Skeletal muscle cell (primary cell): ENCODE data around the gene TEKT4.
"Not testable (repeated sequence)": the region's sequence is repeated elsewhere in the genome, so short reads cannot be mapped to it uniquely, and the experiment has no call there.

Source experiments
- DNase-seq: peaks from one replicate; pipeline ENCODE4 v3.0.0-alpha.2; 2010; ENCODE audit warnings: low read depth
- H3K4me3 ChIP-seq: 2 replicates; pipeline ENCODE4 v1.5.1; 2011; ENCODE audit warnings: low read depth, mild to moderate bottlenecking, control low read depth, low read length, moderate library complexity

TEKT4 gene

GRCh38 chr2:94871226-94872087 lies at the start of gene TEKT4:
Gene TEKT4, plus strand, starts transcription at chr2:94871430. Its CDS starts 150 bp downstream, at chr2:94871580.
- H3K4me3 ChIP-seq, result no peak within 1 kb of the TSS
- DNase-seq, result no peak

- not testable (repeated sequence) for DNase-seq, H3K4me3 ChIP-seq
These were observed 32.0 kb upstream of the TEKT4 start for GRCh38 chr2:94839224-94839623.

GRCh38 chr2:94856856-94857255 lies 14.4 kb upstream of the TEKT4 start:
- DNase-seq, H3K4me3 ChIP-seq: not testable (repeated sequence)

GRCh38 chr2:94857367-94858162 lies 13.7 kb upstream of the TEKT4 start:
- H3K4me3 ChIP-seq, DNase-seq: not testable (repeated sequence)

- not testable (repeated sequence) for DNase-seq, H3K4me3 ChIP-seq
These were observed 12.9 kb upstream of the TEKT4 start for GRCh38 chr2:94858163-94858888.

- no peak overlapping the region for H3K4me3 ChIP-seq
- DNase-seq, result no peak
These were observed 9.7 kb upstream of the TEKT4 start for GRCh38 chr2:94861308-94862152.

GRCh38 chr2:94862903-94863302 lies 8.3 kb upstream of the TEKT4 start:
- not testable (repeated sequence) for H3K4me3 ChIP-seq, DNase-seq

- no peak overlapping the region for H3K4me3 ChIP-seq
These were observed 2.1 kb upstream of the TEKT4 start for GRCh38 chr2:94869131-94869530.

GRCh38 chr2:94869552-94870439 lies 1.4 kb upstream of the TEKT4 start:
- no peak overlapping the region for H3K4me3 ChIP-seq
- no peak for DNase-seq

More at GRCh38 chr2:94869131-94869530, 2.1 kb upstream of the TEKT4 start:
- DNase-seq, result no peak

GRCh38 chr2:94870440-94871225 lies 597 bp upstream of the TEKT4 start:
- no peak overlapping the region for H3K4me3 ChIP-seq
- no peak for DNase-seq

- DNase-seq, result no peak
- no peak overlapping the region for H3K4me3 ChIP-seq
These were observed 923 bp downstream of the TEKT4 start for GRCh38 chr2:94872088-94872618.

- no peak for DNase-seq
- no peak overlapping the region for H3K4me3 ChIP-seq
These were observed 1.6 kb downstream of the TEKT4 start for GRCh38 chr2:94872676-94873361.

- DNase-seq, result no peak
- no peak overlapping the region for H3K4me3 ChIP-seq
These were observed 2.4 kb downstream of the TEKT4 start for GRCh38 chr2:94873362-94874276.

GRCh38 chr2:94874277-94874997 lies 3.2 kb downstream of the TEKT4 start:
- no peak for DNase-seq
- no peak overlapping the region for H3K4me3 ChIP-seq
